Measurements from ENCODE around the gene GRID1.

The GRID1 gene

GRCh38 chr10:86164174-86164774 lies 202.3 kb downstream of the GRID1 start:
- no peak for DNase-seq

DNA sequence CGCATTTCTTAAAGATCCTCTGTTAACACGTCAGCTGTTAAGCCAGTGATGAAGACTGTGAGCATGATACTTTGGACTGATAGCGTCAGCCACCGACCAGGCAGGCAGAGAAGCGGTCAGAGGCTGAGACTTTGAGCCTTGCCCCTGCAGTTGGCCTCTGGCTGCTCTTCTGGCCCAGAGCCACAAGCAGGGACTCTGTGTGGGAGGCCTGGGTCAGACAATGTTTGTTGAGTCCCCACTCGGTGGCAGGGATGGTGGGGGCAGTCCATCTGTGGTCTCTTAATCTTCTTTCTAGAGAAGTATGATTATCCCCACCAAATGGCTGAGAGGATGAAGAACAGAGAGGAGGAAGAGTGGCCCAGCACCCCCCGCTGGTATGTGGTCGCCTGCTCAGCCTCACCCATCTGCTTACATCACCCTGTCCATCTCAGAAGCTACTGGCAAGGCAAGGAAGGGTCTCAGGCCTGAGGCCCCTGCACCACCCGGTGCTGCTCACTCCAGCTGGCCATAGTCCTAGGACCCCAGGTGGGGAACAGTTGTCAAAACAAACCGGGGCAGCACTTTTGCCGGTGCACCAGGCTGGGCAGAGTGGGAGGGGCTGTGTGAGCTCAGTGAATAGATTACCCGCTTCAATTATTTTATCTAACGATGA lies 202.9 kb downstream of the GRID1 start:
- DNase-seq, result no peak

DNA sequence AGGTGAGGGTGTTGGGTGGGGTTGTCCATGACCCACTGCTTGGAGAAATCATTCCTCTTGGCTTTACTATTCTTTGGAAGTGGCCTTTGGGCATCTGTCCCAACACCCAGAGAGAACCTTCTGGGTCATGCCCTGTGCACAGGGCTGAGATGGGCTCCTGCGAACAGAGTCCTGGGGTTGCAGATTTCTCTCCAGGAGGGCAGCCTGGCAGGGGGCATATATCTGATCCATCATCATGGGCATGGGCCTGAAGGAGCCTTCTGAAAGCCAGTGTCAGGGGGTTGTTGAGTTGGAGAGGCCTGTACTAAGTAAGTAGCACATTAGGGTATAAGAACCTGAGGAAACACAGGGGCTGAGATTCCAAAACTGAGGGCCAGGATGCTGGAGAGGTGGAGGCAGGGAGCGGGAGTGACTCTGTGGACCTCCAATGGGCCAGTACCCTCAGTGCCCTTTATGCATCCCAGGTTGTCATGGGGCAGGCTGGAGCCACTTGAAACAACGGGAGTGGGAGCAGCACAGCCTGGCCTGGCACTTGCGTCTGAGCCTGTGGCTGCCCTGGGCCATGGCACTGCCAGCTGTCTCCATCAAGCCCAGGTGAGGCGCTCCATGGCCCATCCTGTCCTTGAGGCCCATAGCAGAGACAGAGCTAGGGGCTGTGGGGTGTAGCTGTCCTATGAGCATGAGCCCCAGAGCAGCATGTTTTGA lies 203.7 kb downstream of the GRID1 start:
- no peak for DNase-seq

GRCh38 chr10:86162036-86162435 lies 204.6 kb downstream of the GRID1 start:
- DNase-seq, result no peak

GRCh38 chr10:86160890-86161585 lies 205.6 kb downstream of the GRID1 start:
- DNase-seq, result no peak

- DNase-seq, result no peak
Observed at GRCh38 chr10:86159797-86160196, 206.8 kb downstream of the GRID1 start.

DNA sequence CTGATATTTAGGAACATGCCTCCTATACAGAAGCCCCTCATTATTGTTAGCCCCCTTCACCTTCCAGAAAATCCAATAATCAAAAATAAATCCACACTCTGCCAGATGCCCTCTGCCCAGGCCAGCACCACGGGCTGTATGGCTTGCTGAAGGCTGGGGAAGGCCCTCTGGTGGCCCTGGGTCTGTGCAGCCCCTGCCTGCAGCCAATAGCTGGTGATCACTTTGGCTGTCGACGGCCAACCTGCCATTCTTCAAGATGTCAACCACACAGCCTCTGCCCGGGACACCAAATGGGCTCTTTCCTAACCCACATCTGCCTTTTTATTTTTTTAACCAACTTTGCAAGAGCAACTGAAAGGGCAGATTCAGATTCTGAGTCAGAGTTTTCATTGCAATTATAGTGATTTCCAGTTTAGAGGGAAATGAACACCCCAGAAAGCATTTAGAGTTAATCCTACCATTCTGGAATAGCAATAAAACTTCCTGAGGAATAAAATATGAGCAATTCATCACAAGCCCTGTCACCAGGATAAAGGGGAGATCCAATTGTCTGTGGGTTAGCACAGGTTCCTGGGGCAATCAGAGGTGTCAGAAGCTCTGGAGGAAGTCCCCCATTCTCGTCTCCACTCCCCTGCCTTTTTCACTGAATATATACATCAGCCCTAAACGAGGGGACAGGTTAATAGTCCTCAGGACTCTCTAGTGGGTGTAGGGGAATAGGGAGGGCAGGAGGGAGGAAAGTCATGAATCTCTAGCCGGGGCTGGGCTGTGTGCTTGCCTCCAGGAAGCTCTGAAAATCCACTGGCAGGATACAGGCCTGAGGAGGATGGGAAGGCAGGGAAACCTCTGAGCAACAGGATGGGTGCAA lies 211.3 kb downstream of the GRID1 start:
- DNase-seq, result no peak

- DNase-seq, result no peak
Observed at GRCh38 chr10:86153751-86154150, 212.8 kb downstream of the GRID1 start.

DNA sequence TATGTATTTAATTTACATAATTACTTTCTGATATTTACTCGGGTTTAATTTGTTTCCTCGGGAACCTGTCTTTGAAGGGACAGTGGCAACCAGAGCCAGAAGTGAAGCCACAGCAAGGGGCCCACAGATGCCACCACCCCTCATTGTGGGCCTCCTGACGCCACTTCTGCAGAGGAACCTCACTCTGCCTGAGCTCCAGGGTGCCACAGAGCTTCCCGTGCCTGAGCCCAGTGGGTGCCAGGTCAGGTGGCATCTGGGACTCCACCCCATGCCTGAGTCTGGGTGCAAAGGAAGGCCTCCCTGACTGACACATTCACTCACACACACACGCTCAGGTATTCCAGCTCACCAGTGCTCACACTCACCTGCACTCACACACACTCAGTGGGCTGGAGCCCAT lies 213.7 kb downstream of the GRID1 start:
- no peak for DNase-seq

GRCh38 chr10:86152354-86152753 lies 214.2 kb downstream of the GRID1 start:
- DNase-seq, result no peak

DNA sequence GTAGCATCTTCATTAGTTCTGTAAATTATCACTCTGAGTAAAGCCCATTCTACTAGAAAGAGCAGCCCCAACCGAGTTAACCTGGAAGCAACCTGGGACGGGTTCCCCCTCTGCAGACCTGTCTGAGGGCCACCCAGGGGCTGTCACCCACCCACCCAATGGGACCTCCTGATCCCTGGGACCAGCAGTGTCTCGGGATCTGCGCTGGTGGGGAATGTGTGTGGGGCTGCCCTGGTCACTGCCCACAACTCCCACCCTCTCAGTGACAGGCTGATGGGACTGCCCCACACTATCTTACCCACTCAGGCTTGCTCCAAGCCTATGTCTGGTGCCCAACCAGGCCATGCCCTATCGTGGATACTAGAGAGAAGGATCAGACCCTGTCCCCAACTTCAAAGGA lies 215.0 kb downstream of the GRID1 start:
- no peak for DNase-seq

DNA sequence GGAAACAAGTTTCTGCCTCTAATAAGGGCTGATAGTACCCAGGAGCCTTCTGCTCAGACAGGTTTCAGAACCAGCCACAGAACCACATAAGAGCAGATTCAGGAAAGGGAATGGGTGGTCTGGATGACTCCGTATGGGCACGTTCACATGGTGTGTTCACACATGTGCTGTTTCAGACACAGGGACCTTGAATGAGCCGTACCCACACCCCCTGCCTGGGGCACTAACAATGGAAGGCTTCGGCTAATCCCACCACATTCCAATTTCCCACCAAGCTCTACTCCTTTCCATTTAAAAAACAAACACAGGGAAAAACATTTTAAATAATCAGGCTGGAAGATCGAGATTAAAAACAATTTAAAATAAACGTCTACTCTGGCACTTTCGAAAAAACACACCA lies 217.3 kb downstream of the GRID1 start:
- no peak for DNase-seq

- DNase-seq, result no peak
Observed at GRCh38 chr10:86148117-86148516, 218.5 kb downstream of the GRID1 start.

GRCh38 chr10:86144301-86144700 lies 222.3 kb downstream of the GRID1 start:
- DNase-seq, result no peak

DNA sequence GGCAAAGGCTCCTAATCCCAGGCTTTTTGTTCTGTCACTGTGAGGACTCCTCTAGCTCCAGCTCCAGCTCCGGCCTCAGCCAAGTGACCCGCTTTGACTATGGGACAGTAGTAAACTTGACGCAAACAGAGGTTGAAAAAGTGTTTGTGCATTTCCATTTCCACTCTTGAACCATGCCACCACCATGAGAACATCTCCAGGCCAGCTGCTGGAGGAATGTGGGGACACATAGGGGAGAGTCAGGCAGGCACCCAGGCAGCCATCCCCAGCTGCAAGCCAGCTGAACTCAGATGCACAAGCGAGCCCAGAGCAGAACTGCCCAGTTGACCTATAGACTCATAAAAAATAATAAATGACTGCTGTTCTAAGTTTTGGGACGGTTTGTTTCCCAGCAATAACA lies 224.7 kb downstream of the GRID1 start:
- DNase-seq, result no peak

GRCh38 chr10:86139066-86139657 lies 227.4 kb downstream of the GRID1 start:
- DNase-seq, result peak in 1 of 2 donors; percentile 32

GRCh38 chr10:86138551-86139065 lies 228.0 kb downstream of the GRID1 start:
- DNase-seq, result no peak

GRCh38 chr10:86137561-86137960 lies 229.0 kb downstream of the GRID1 start:
- no peak for DNase-seq

GRCh38 chr10:86136934-86137333 lies 229.7 kb downstream of the GRID1 start:
- DNase-seq, result no peak

- no peak for DNase-seq
Observed at GRCh38 chr10:86135191-86135590, 231.4 kb downstream of the GRID1 start.

GRCh38 chr10:86130737-86131475 lies 235.7 kb downstream of the GRID1 start:
- no peak for DNase-seq
